BLaER1 (cell line): ENCODE data around the gene ZNF638.

Experiments
- H3K27ac ChIP-seq: shearing (Covaris generic); formaldehyde crosslinking; 2 replicates; pipeline ENCODE4 v1.8.1; 2022
- H3K27me3 ChIP-seq: shearing (Covaris generic); formaldehyde crosslinking; 2 replicates; pipeline ENCODE4 v1.8.1; 2022
- H3K36me3 ChIP-seq: shearing (Covaris generic); formaldehyde crosslinking; 2 replicates; pipeline ENCODE4 v1.8.1; 2022
- H3K4me1 ChIP-seq: shearing (Covaris generic); formaldehyde crosslinking; 2 replicates; pipeline ENCODE4 v1.8.1; 2022
- H3K4me2 ChIP-seq: shearing (Covaris generic); formaldehyde crosslinking; 2 replicates; pipeline ENCODE4 v1.8.1; 2022
- H3K4me3 ChIP-seq: shearing (Covaris generic); formaldehyde crosslinking; 2 replicates; pipeline ENCODE4 v1.8.1; 2022
- H3K9ac ChIP-seq: shearing (Covaris generic); formaldehyde crosslinking; 2 replicates; pipeline ENCODE4 v1.8.1; 2022
- H3K9me3 ChIP-seq: shearing (Covaris generic); formaldehyde crosslinking; 2 replicates; pipeline ENCODE4 v1.8.1; 2022
- H4K20me1 ChIP-seq: shearing (Covaris generic); formaldehyde crosslinking; 2 replicates; pipeline ENCODE4 v1.8.1; 2022
- Cebpa-rat ChIP-seq: shearing (Covaris generic); IDR thresholded peaks from 2 replicates; pipeline ENCODE4 v1.8.1; 2022

ZNF638 gene

GRCh38 chr2:71353248-71353647 is 21.7 kb downstream of the ZNF638 start:
- TF ChIP-seq Cebpa-rat = no peak
- H3K4me1 ChIP-seq = no peaks in the 10 kb centered on the region
- no peak overlapping the region for H3K4me2 ChIP-seq
- no peaks in the 10 kb centered on the region for H3K27me3 ChIP-seq
- H4K20me1 ChIP-seq = peaks cover 100% of the 10 kb centered on the region
- no peak overlapping the region for H3K27ac ChIP-seq
- no peak overlapping the region for H3K4me3 ChIP-seq
- H3K9ac ChIP-seq = no peak overlapping the region
- H3K9me3 ChIP-seq = no peaks in the 10 kb centered on the region
- H3K36me3 ChIP-seq = peaks cover 96% of the 10 kb centered on the region

DNA sequence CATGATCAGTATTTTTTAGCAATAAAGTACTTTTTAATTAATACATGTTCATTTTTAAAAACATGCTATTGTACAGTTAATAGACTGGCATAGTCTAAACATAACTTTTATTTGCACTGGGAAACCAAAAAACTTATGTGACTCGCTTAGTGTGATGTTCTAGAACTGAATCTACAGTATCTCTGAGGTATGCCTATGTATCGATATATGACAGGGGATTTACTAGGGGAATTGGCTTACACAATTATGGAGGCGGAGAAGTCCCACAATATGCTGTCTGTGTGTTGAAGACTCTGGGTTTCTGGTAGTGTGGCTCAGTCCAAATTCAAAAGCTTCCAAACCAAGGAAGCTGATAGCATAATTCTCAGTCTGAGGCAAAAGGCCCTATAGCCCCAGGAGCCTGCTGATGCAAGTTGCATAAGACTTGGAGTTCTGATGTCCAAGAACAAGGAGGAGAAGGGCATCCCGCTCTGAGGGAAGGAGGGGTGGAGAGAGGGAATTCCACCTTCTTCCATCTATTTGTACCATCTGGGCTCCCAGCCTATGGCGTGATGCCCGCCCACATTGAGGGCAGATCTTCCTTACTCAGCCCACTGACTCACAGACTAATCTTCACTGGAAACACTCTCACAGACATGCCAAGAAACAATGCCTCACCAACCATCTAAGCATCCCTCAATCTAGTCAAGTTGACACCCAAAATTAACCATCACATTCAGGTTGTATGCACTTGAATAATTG is 27.5 kb downstream of the ZNF638 start:
- TF ChIP-seq Cebpa-rat = no peak
- H4K20me1 ChIP-seq = peaks cover 100% of the 10 kb centered on the region

GRCh38 chr2:71360434-71360975 is 28.9 kb downstream of the ZNF638 start:
- no peak overlapping the region for H3K4me2 ChIP-seq
- peaks cover 95% of the 10 kb centered on the region for H3K36me3 ChIP-seq
- H3K27ac ChIP-seq = no peak overlapping the region
- peaks cover 95% of the 10 kb centered on the region for H4K20me1 ChIP-seq
- no peaks in the 10 kb centered on the region for H3K9me3 ChIP-seq
- no peak overlapping the region for H3K9ac ChIP-seq
- no peaks in the 10 kb centered on the region for H3K27me3 ChIP-seq
- no peak for TF ChIP-seq Cebpa-rat
- H3K4me1 ChIP-seq = no peaks in the 10 kb centered on the region
- no peak overlapping the region for H3K4me3 ChIP-seq

More for the DNA sequence above, 27.5 kb downstream of the ZNF638 start:
- Histone ChIP-seq H3K4me3 (no peak overlapping the region), H3K36me3 (peaks cover 95% of the 10 kb centered on the region), H3K27ac (no peak overlapping the region), H3K9me3 (no peaks in the 10 kb centered on the region), H3K9ac (no peak overlapping the region), H3K4me2 (no peak overlapping the region), H3K27me3 (no peaks in the 10 kb centered on the region), H3K4me1 (no peaks in the 10 kb centered on the region)

- H4K20me1 ChIP-seq = peaks cover 94% of the 10 kb centered on the region
- no peak overlapping the region for H3K9ac ChIP-seq
- no peak overlapping the region for H3K4me3 ChIP-seq
- H3K36me3 ChIP-seq = peaks cover 97% of the 10 kb centered on the region
- H3K27ac ChIP-seq = no peak overlapping the region
- H3K9me3 ChIP-seq = no peaks in the 10 kb centered on the region
- H3K27me3 ChIP-seq = no peaks in the 10 kb centered on the region
- H3K4me2 ChIP-seq = no peak overlapping the region
- H3K4me1 ChIP-seq = no peaks in the 10 kb centered on the region
- TF ChIP-seq Cebpa-rat = no peak
Observed at GRCh38 chr2:71361631-71362030, 30.0 kb downstream of the ZNF638 start.

- Histone ChIP-seq H3K36me3 (peaks cover 97% of the 10 kb centered on the region), H3K4me3 (no peak overlapping the region), H3K4me2 (no peak overlapping the region), H3K27ac (no peak overlapping the region), H3K9ac (no peak overlapping the region), H3K9me3 (no peaks in the 10 kb centered on the region), H3K4me1 (no peaks in the 10 kb centered on the region), H3K27me3 (no peaks in the 10 kb centered on the region), H4K20me1 (peaks cover 86% of the 10 kb centered on the region)
- no peak for TF ChIP-seq Cebpa-rat
Observed at GRCh38 chr2:71362447-71362846, 30.9 kb downstream of the ZNF638 start.

- no peak overlapping the region for H3K4me3 ChIP-seq
- no peaks in the 10 kb centered on the region for H3K4me1 ChIP-seq
- H4K20me1 ChIP-seq = peaks cover 63% of the 10 kb centered on the region
- H3K27ac ChIP-seq = no peak overlapping the region
- no peaks in the 10 kb centered on the region for H3K27me3 ChIP-seq
- H3K36me3 ChIP-seq = peaks cover 90% of the 10 kb centered on the region
- no peak overlapping the region for H3K9ac ChIP-seq
- no peak for TF ChIP-seq Cebpa-rat
- no peaks in the 10 kb centered on the region for H3K9me3 ChIP-seq
- no peak overlapping the region for H3K4me2 ChIP-seq
Observed at GRCh38 chr2:71370015-71370414, 38.4 kb downstream of the ZNF638 start.

DNA sequence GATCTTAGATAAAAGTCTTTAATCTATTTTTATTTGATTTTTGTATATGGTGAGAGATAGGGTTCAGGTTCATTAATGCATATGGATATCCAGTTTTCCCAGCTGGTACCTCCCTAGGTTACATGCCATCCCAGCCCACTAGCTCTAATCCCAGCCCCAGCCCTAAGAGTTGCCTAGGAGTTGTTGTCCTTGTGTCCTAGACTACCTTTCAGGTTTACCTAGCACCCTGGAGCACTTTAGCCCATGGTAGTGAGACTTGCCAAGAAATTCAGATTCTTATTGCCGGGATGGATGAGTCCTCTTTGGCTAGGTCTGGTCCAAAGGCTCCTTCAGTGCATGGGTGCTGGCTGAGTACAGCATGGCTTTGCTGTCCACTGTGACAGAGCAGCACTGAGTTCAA is 40.5 kb downstream of the ZNF638 start:
- TF ChIP-seq Cebpa-rat = no peak
- no peaks in the 10 kb centered on the region for H3K9me3 ChIP-seq
- H3K4me1 ChIP-seq = no peaks in the 10 kb centered on the region
- peaks cover 90% of the 10 kb centered on the region for H3K36me3 ChIP-seq
- no peak overlapping the region for H3K27ac ChIP-seq
- H3K27me3 ChIP-seq = no peaks in the 10 kb centered on the region
- H3K4me2 ChIP-seq = no peak overlapping the region
- no peak overlapping the region for H3K4me3 ChIP-seq
- H4K20me1 ChIP-seq = peaks cover 65% of the 10 kb centered on the region
- no peak overlapping the region for H3K9ac ChIP-seq

DNA sequence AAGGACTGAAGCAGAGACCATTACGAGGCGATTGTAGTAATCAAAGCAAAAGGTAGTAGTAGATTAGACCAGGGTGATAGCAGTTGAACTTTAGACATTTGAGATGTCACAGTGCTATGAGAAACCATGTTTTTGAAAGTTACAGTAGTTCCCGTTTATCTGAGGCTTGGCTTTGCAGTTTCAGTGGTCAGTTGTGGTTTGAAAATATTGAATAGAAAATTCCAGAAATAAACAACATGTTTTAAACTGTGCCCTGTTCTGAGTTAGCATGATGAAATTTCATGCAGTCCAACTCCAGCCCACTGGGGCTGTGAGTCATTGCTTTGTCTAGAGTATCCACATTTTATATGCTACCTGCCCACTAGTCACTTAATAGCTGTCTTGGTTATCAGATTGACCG is 47.5 kb downstream of the ZNF638 start:
- no peaks in the 10 kb centered on the region for H3K4me1 ChIP-seq
- H3K27ac ChIP-seq = no peak overlapping the region
- no peaks in the 10 kb centered on the region for H3K9me3 ChIP-seq
- TF ChIP-seq Cebpa-rat = no peak
- no peak overlapping the region for H3K9ac ChIP-seq
- H4K20me1 ChIP-seq = peaks cover 53% of the 10 kb centered on the region; the same call in 1 of the 2 replicates
- H3K4me2 ChIP-seq = no peak overlapping the region
- no peaks in the 10 kb centered on the region for H3K27me3 ChIP-seq
- peaks cover 92% of the 10 kb centered on the region for H3K36me3 ChIP-seq
- no peak overlapping the region for H3K4me3 ChIP-seq

DNA sequence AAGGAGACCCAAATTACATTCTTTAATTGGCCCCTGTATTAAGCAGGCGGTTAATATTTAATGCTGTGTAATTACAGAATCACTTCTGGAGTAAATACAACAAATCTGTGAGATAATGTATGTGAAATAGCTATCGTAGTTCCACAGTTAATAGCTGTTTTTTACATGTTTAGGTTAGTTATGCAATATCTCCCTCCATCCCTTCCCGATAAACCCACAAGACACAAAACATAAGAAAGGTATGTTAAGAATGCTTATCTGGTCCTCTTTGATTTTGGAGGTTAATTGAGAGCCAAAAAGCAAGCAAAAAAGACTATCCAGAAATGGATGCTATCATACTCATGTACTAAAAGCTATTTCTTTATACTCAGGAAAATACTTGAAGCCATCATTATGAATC is 49.1 kb downstream of the ZNF638 start:
- no peak overlapping the region for H3K4me3 ChIP-seq
- H4K20me1 ChIP-seq = peaks cover 39% of the 10 kb centered on the region; the same call in 1 of the 2 replicates
- H3K9me3 ChIP-seq = peaks cover 5% of the 10 kb centered on the region; the same call in 1 of the 2 replicates
- H3K4me2 ChIP-seq = no peak overlapping the region
- no peak overlapping the region for H3K9ac ChIP-seq
- no peaks in the 10 kb centered on the region for H3K27me3 ChIP-seq
- no peak for TF ChIP-seq Cebpa-rat
- peaks cover 93% of the 10 kb centered on the region for H3K36me3 ChIP-seq
- H3K4me1 ChIP-seq = no peaks in the 10 kb centered on the region
- no peak overlapping the region for H3K27ac ChIP-seq

- H4K20me1 ChIP-seq = peaks cover 11% of the 10 kb centered on the region; the same call in 1 of the 2 replicates
- no peaks in the 10 kb centered on the region for H3K4me1 ChIP-seq
- H3K36me3 ChIP-seq = peaks cover 96% of the 10 kb centered on the region
- H3K4me2 ChIP-seq = no peak overlapping the region
- H3K9ac ChIP-seq = no peak overlapping the region
- peaks cover 34% of the 10 kb centered on the region for H3K9me3 ChIP-seq
- no peaks in the 10 kb centered on the region for H3K27me3 ChIP-seq
- no peak overlapping the region for H3K27ac ChIP-seq
- no peak for TF ChIP-seq Cebpa-rat
- no peak overlapping the region for H3K4me3 ChIP-seq
Observed at GRCh38 chr2:71385012-71385411, 53.4 kb downstream of the ZNF638 start.
